Lung (tissue), 12 donors: ENCODE measurements around the gene ZDHHC16. TPM values are rescaled to one million over a fixed set of nuclear protein-coding genes. Genes with fewer than 3 reads are reported as not detected.
A peak's percentile ranks its signal among the peaks of the same experiment; 100 is the strongest.

ENCODE experiments used
- ATAC-seq: fragments of 200-7000 bp; cut with Tn5 transposase; one replicate; pipeline ENCODE4 v1.9.1; 2020; ENCODE audit warnings: moderate number of reproducible peaks; ENCODE audit not compliant: insufficient read depth, low FRiP score
- DNase-seq, 3 donors: peaks; one replicate each; pipeline ENCODE4 v3.0.0-alpha.2; 2013 to 2017
- H3K27ac ChIP-seq, 2 donors: one replicate each; pipeline ENCODE4 v1.5.1; 2013; ENCODE audit warnings: mild to moderate bottlenecking in 2 of 2, moderate library complexity in 2 of 2, control low read depth in 1 of 2, inconsistent platforms in 1 of 2, low read depth in 1 of 2, low read length in 1 of 2
- H3K27me3 ChIP-seq, 3 donors: one replicate each; pipeline ENCODE4 v1.5.1; 2013; ENCODE audit warnings: low read length in 2 of 3; ENCODE audit not compliant: control insufficient read depth in 3 of 3, insufficient read depth in 3 of 3
- H3K36me3 ChIP-seq, 4 donors: one replicate each; pipeline ENCODE4 v1.5.1; 2013; ENCODE audit warnings: low read length in 4 of 4, mild to moderate bottlenecking in 1 of 4, moderate library complexity in 1 of 4; ENCODE audit not compliant: control insufficient read depth in 4 of 4, insufficient read depth in 4 of 4
- H3K4me1 ChIP-seq, 5 donors: one replicate each; pipeline ENCODE4 v1.5.1; 2013; ENCODE audit warnings: low read length in 5 of 5, mild to moderate bottlenecking in 2 of 5, moderate library complexity in 1 of 5; ENCODE audit not compliant: control insufficient read depth in 5 of 5, insufficient read depth in 5 of 5
- H3K4me3 ChIP-seq: one replicate; pipeline ENCODE4 v1.5.1; 2013; ENCODE audit warnings: mild to moderate bottlenecking, control low read depth, moderate library complexity
- H3K9ac ChIP-seq, 2 donors: one replicate each; pipeline ENCODE4 v1.5.1; 2013; ENCODE audit warnings: low read length in 2 of 2, control low read depth in 1 of 2; ENCODE audit not compliant: insufficient read depth in 1 of 2
- H3K9me3 ChIP-seq, 4 donors: one replicate each; pipeline ENCODE4 v1.5.1; 2013; ENCODE audit warnings: low read length in 3 of 4, mild to moderate bottlenecking in 1 of 4, moderate library complexity in 1 of 4; ENCODE audit not compliant: control insufficient read depth in 4 of 4, insufficient read depth in 3 of 4
- WGBS, 2 donors: extraction: QIAGEN DNeasy Blood & Tissue Kit; methylation state at CpG; one replicate each; pipeline ENCODE4 v1.1.7; 2013; 5-methylcytosine and 5-hydroxymethylcytosine counted together
- polyA plus RNA-seq, 2 donors: library from polyadenylated mRNA; stranded (reverse); fragments of 200-250 nt; gene quantifications; one replicate each; pipeline ENCODE4 v1.2.1, GENCODE V29; 2013
- total RNA-seq, 2 donors: library from RNA; depleted of rRNA in 1 of 2; stranded (reverse); fragments of >200 nt in 1 of 2; gene quantifications; one replicate each; pipeline ENCODE4 v1.2.1, GENCODE V29; 2014 to 2021
- TF ChIP-seq, protein P1 (sequence below): IDR thresholded peaks from 2 replicates; pipeline ENCODE4 v1.5.1; 2012; ENCODE audit warnings: mild to moderate bottlenecking; ENCODE audit errors: control extremely low read depth, extremely low read depth
- donor health status: control.
- donor health status: control.
- donor health status: Bipolar disorder and iron deficiency.
- donor health status: healthy.
- donor health status: DM: yes; HTN: yes; CAD: no.

The ZDHHC16 gene
- total and polyA plus RNA-seq, 4 donors, result 35.5 to 63.3 (median 49.0) TPM

DNA sequence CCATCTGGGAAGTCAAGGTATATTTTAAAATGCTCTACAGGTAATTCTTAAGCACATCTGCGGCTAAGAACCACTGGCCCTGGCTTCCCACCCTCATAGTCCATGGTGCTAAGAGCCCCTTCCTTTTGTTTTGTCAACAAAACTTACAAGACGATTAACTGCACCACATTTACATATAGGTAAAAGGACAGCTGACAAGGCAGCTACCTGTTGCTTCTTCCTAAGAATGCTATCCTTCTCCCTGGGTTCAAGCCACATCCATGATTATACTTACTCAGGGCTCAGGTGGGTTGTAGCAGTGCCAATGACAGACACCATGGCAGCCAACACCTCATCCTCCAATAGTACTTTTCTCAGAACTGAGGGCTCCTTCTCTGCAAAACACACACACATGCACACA is 16.3 kb downstream of the ZDHHC16 start:
- H3K27ac ChIP-seq, result no peak overlapping the region
- TF ChIP-seq, protein P1, sequence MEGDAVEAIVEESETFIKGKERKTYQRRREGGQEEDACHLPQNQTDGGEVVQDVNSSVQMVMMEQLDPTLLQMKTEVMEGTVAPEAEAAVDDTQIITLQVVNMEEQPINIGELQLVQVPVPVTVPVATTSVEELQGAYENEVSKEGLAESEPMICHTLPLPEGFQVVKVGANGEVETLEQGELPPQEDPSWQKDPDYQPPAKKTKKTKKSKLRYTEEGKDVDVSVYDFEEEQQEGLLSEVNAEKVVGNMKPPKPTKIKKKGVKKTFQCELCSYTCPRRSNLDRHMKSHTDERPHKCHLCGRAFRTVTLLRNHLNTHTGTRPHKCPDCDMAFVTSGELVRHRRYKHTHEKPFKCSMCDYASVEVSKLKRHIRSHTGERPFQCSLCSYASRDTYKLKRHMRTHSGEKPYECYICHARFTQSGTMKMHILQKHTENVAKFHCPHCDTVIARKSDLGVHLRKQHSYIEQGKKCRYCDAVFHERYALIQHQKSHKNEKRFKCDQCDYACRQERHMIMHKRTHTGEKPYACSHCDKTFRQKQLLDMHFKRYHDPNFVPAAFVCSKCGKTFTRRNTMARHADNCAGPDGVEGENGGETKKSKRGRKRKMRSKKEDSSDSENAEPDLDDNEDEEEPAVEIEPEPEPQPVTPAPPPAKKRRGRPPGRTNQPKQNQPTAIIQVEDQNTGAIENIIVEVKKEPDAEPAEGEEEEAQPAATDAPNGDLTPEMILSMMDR, result no peak
- no peak for ATAC-seq
- no peak for DNase-seq
- no peaks in the 10 kb centered on the region for H3K9me3 ChIP-seq
- H3K4me1 ChIP-seq, result no peaks in the 10 kb centered on the region
- peaks cover 45 to 73% (median 68%) of the 10 kb centered on the region in 4 donors for H3K36me3 ChIP-seq
- 90 to 93% methylated on average over 2 of the region's 2 CpGs for WGBS, 2 donors
- H3K9ac ChIP-seq, result no peak overlapping the region
- H3K4me3 ChIP-seq, result no peak overlapping the region
- H3K27me3 ChIP-seq, result no peaks in the 10 kb centered on the region

DNA sequence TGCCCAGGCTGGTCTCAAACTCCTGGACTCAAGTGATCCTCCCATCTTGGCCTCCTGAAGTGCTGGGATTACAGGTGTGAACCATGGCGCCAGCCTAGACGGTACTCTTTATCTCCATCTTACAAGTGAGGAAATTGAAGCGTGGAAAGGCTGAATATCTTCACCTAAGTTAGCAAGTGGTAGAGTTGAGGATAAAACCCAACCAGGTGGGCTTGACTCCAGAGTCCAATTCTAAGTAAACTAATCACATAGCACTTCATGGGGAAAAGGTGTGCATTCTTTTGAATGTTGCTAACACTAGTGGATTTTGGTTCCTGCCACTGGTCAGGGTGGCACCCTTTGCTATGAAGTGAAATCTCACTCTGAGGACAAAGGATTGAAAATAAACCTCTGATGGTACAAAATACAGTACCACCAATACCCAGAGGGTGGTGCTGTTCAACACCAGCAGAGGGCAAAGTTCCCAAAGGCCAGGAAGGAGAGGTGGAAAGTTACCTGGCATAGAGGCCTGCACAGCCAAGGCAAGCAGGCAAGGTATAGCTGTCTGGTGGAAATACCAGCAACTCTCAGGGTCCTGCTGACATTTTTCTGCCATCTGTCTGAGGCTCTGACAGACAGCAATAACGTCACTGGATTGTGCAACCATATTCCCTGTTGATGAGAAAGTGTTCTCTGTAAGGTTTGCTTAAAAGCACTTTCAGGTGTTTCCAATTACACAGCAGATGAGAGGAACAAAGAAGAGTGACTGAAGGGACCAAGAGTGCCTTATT is 17.6 kb downstream of the ZDHHC16 start:
- H3K27ac ChIP-seq, result peak overlapping the region in 1 of 2 donors; percentile 20
- H3K4me3 ChIP-seq, result no peak overlapping the region
- H3K4me1 ChIP-seq, result no peaks in the 10 kb centered on the region
- no peaks in the 10 kb centered on the region for H3K27me3 ChIP-seq
- TF ChIP-seq, protein P1, result peak; percentile 73
- 75 to 81% methylated on average over 4 of the region's 4 CpGs for WGBS, 2 donors
- ATAC-seq (peak; percentile 73), DNase-seq (peak; percentile 40 to 63 (median 59))
- peaks cover 47 to 78% (median 69%) of the 10 kb centered on the region in 4 donors for H3K36me3 ChIP-seq
- H3K9me3 ChIP-seq, result no peaks in the 10 kb centered on the region
- H3K9ac ChIP-seq, result no peak overlapping the region

DNA sequence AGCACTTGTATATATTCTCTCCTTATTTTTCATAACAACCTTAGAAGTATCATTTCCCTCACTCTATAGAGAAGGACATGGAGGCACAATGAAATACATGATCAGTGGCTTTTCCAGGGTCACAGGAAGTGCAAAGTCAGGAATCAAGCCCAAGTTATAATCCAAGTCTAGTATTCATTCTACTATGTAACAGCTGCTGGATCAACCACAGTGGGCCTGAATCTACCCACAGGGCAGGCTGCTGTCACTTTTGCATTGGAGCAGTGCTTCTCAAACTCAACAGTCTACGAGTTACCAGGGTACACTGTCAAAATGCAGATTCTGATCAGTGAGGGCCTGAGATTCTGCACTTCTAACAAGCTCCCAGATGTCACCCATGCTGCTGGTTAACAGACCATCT is 18.3 kb downstream of the ZDHHC16 start:
- no peak for DNase-seq
- Histone ChIP-seq H3K27ac (peak overlapping the region in 1 of 2 donors; percentile 64), H3K9ac (no peak overlapping the region), H3K4me3 (no peak overlapping the region), H3K9me3 (no peaks in the 10 kb centered on the region), H3K36me3 (peaks cover 44 to 81% (median 68%) of the 10 kb centered on the region in 4 donors), H3K4me1 (peaks cover 0 to 2% (median 0%) of the 10 kb centered on the region in 5 donors), H3K27me3 (no peaks in the 10 kb centered on the region)
- 72 to 86% methylated on average over 1 of the region's 1 CpG for WGBS, 2 donors
- no peak for ATAC-seq
- TF ChIP-seq, protein P1, result no peak
